CD1c-positive myeloid dendritic cell (primary cell): Measurements from ENCODE around the gene ARHGAP12.
A peak's percentile ranks its signal among the peaks of the same experiment; 100 is the strongest.
"Not testable (repeated sequence)": the region's sequence is repeated elsewhere in the genome, so short reads cannot be mapped to it uniquely, and the experiment has no call there.

ENCODE experiments used
- DNase-seq: peaks from one replicate; pipeline ENCODE4 v3.0.0-alpha.2; 2016; ENCODE audit errors: extremely low spot score

ARHGAP12 gene

DNA sequence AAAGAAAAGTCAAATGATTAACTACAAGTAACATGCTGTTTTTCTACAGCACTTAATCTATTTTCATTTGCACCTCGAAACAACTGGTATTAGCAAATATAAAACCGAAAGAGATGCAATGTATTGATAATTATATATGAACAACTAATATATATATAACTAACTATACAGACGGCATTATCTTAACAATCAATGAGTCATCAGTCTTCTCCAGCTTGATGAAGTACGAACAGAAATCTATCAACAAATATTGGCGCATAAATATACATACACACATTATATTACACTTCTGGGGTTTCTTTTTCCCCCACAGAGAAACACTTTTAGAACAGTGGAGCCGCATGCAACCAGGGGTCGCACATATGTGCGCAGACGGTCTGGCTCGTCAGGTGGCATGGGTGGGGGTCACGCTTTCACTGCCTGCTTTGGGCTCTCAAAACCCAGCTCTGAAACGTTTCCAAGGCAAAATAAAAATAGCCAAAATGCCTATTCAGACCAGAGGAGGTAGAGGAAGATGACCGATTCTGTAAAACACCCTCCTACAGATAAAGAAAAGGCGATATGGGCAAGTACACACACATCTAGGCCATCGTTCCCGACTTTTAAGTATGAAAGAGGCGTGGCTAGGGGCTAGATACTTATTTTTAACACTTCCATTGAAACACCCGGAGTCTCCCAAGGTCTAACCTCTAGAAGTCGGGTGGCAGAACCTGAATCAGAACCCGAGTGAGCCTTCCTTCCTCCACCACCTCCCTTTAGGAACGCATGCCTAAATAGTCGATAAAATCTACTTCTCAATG is 1.7 kb downstream of the ARHGAP12 start:
- peak; percentile 2 for DNase-seq

- DNase-seq = peak; percentile 54
Measured at GRCh38 chr10:31926160-31926559, 2.5 kb downstream of the ARHGAP12 start.

- no peak for DNase-seq
Measured at GRCh38 chr10:31924833-31925232, 3.8 kb downstream of the ARHGAP12 start.

DNA sequence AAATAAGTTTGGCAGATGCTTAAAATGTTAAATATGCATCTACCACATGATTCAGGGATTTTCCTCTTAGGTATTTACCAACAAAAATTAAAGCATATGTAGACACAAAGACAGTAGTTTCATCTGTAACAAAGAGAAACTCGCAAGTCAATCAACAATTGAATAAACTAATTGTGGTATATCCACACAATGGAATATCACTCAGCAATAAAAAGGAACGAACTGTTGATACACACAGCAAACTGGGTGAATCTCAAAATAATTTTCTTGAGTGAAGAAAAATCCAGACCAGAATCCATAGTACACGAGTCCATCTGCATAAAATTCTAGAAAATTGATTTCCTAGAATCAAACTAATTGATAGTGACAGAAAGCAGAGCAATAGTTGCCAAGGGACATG is 5.2 kb downstream of the ARHGAP12 start:
- DNase-seq = no peak

GRCh38 chr10:31921031-31921430 is 7.6 kb downstream of the ARHGAP12 start:
- no peak for DNase-seq

GRCh38 chr10:31920538-31920937 is 8.1 kb downstream of the ARHGAP12 start:
- no peak for DNase-seq

- peak; percentile 24 for DNase-seq
Measured at GRCh38 chr10:31918671-31919409, 9.8 kb downstream of the ARHGAP12 start.

DNA sequence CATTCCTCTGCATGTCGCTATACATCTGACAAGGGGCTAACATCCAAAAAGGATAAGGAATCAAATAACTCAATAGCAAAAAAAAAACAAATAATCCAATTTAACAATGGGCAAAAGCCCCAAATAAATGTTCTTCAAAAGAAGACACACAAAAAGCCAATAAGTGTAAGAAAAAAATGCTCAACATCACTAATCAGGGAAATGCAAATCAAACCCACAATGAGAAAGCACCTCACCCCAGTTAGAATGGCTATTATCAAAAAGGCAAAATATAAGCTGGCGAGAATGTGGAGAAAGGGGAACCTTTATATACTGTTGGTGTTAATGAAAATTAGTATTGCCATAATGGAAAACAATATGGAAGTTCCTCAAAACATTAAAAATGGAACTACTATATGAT is 14.3 kb downstream of the ARHGAP12 start:
- DNase-seq = peak; percentile 2

GRCh38 chr10:31912898-31913850 is 15.5 kb downstream of the ARHGAP12 start:
- DNase-seq = no peak

GRCh38 chr10:31912289-31912688 is 16.3 kb downstream of the ARHGAP12 start:
- DNase-seq = no peak

GRCh38 chr10:31910016-31910415 is 18.6 kb downstream of the ARHGAP12 start:
- no peak for DNase-seq

- no peak for DNase-seq
Measured at GRCh38 chr10:31908157-31908556, 20.5 kb downstream of the ARHGAP12 start.

- DNase-seq = no peak
Measured at GRCh38 chr10:31906039-31906438, 22.6 kb downstream of the ARHGAP12 start.

- no peak for DNase-seq
Measured at GRCh38 chr10:31905586-31905985, 23.0 kb downstream of the ARHGAP12 start.

- no peak for DNase-seq
Measured at GRCh38 chr10:31902625-31903024, 26.0 kb downstream of the ARHGAP12 start.

- DNase-seq = no peak
Measured at GRCh38 chr10:31897506-31897905, 31.1 kb downstream of the ARHGAP12 start.

DNA sequence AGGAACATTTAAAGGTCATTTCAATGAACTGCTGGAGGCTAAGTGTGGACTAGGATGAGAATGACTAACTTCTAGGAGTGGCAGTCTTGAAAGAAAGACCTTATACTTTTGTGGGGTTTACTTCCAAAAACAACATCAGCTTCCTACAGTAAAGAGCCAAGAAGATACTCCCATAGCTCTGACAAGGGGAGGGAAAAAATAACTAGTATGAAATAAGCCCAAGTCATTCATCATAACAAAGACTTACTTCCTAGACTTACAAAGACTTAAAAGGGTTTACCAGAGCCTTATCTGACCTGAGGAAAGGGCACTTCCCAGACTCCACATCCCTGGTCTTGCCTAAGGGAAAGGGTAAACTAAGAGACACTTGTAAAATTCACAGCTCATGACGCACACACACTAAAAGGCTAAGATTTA is 31.7 kb downstream of the ARHGAP12 start:
- no peak for DNase-seq

DNA sequence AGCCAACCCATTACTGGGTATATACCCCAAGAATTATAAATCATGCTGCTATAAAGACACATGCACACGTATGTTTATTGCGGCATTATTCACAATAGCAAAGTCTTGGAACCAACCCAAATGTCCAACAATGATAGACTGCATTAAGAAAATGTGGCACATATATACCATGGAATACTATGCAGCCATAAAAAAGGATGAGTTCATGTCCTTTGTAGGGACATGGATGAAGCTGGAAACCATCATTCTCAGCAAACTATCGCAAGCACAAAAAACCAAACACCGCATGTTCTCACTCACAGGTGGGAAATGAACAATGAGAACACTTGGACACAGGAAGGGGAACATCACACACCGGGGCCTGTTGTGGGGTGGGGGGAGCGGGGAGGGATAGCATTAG is 32.9 kb downstream of the ARHGAP12 start:
- not testable (repeated sequence) for DNase-seq

GRCh38 chr10:31888442-31888841 is 40.2 kb downstream of the ARHGAP12 start:
- DNase-seq = no peak

DNA sequence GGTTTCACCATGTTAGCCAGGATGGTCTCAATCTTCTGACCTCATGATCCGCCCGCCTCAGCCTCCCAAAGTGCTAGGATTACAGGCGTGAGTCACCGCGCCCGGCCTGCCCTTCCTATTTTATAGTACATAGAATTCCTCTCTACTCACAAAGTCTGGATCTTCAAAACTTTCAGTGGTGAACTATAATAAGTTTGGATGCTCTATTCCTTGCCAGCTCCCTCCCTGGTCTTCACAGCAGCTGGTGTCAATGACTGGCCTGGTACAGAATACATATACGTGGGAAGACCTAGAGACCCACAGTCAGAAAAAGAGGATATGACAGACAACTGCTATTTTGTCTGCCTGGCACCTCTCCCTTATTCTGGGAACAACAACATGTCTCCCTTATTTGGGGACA is 40.8 kb downstream of the ARHGAP12 start:
- no peak for DNase-seq

- DNase-seq = no peak
Measured at GRCh38 chr10:31886885-31887284, 41.7 kb downstream of the ARHGAP12 start.

DNA sequence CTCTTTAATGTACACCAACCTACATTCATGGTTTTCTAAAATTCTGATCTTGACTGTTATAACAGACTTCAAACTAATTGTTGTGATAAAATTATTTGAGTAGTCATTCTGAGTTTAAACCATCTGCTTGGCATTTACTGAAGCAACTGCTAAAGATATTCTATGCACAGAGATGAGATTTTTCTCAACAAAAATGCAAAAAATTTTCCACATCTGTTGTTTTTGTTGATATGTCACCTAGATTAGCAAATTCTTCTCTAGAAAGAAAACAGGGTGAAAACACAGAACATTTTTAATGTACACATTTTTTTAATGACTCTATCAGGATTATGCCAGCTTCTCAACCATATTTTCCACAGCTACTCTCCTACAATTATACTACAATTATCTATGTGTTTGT is 42.7 kb downstream of the ARHGAP12 start:
- no peak for DNase-seq
